IMR-90 (cell line): ENCODE measurements around the gene ZNF469. TPM values are rescaled to one million over a fixed set of nuclear protein-coding genes. Genes with fewer than 3 reads are reported as not detected.

Experiments
- ATAC-seq: fragments of 200-7000 bp; cut with Tn5 transposase; 2 replicates; pipeline ENCODE4 v1.9.1; 2020; ENCODE audit warnings: low read depth, mild to moderate bottlenecking, moderate library complexity
- BruUV-seq: library from RNA; stranded (reverse); fragments of 400-500 nt; replicated peaks from 2 replicates; lab custom pipeline; 2021; lab: Mats Ljungman, UMichigan
- CTCF ChIA-PET: fragments of 300-600 bp; formaldehyde crosslinking; extraction: SDS; loops from one replicate; lab custom pipeline; 2021; ENCODE audit warnings: antibody characterized with exemption; lab: Yijun Ruan, JAX
- POLR2A ChIA-PET: fragments of 300-600 bp; sonication (Branson Sonifier 250); formaldehyde crosslinking; loops from one replicate; lab custom pipeline; 2022; ENCODE audit warnings: antibody characterized with exemption; ENCODE audit not compliant: unreplicated experiment; lab: Charles Lee
- DNase-seq: peaks from one replicate; pipeline ENCODE4 v3.0.0; 2013
- H2AFZ ChIP-seq: replicated peaks from 2 replicates; pipeline ENCODE3; 2013; ENCODE audit warnings: low read length, mild to moderate bottlenecking; ENCODE audit not compliant: poor library complexity
- H2AK5ac ChIP-seq: 2 replicates; pipeline ENCODE4 v1.6.1; 2013; ENCODE audit warnings: low read depth, low read length, inconsistent platforms
- H2AK9ac ChIP-seq: replicated peaks from 2 replicates; pipeline ENCODE3; 2013; ENCODE audit warnings: mild to moderate bottlenecking, low read depth, low read length, moderate library complexity; ENCODE audit not compliant: poor library complexity
- H2BK120ac ChIP-seq: 2 replicates; pipeline ENCODE4 v1.6.1; 2013; ENCODE audit warnings: low read depth, low read length, inconsistent platforms
- H2BK15ac ChIP-seq: 3 replicates; pipeline ENCODE4 v1.6.1; 2013; ENCODE audit warnings: low read depth, low read length, inconsistent platforms
- H2BK20ac ChIP-seq: 2 replicates; pipeline ENCODE4 v1.6.1; 2013; ENCODE audit warnings: low read depth, mild to moderate bottlenecking, inconsistent platforms, low read length, moderate library complexity
- H2BK5ac ChIP-seq: 2 replicates; pipeline ENCODE4 v1.6.1; 2013; ENCODE audit warnings: mild to moderate bottlenecking, low read depth, low read length, inconsistent platforms; ENCODE audit not compliant: poor library complexity, severe bottlenecking
- H3K14ac ChIP-seq: replicated peaks from 2 replicates; pipeline ENCODE4 v1.6.1; 2013; ENCODE audit warnings: low read depth, low read length, inconsistent platforms
- H3K18ac ChIP-seq: 2 replicates; pipeline ENCODE4 v1.6.1; 2013; ENCODE audit warnings: low read depth, low read length, control low read depth
- H3K23ac ChIP-seq: 2 replicates; pipeline ENCODE4 v1.6.1; 2013; ENCODE audit warnings: low read depth, low read length, inconsistent platforms
- H3K27ac ChIP-seq: 2 replicates; pipeline ENCODE4 v1.5.1; 2013; ENCODE audit warnings: mild to moderate bottlenecking, control low read depth, low read length; ENCODE audit not compliant: insufficient read depth
- H3K27me3 ChIP-seq: 2 replicates; pipeline ENCODE4 v1.6.1; 2013; ENCODE audit warnings: low read length; ENCODE audit not compliant: control insufficient read depth, insufficient read depth
- H3K36me3 ChIP-seq: 2 replicates; pipeline ENCODE4 v1.6.1; 2013; ENCODE audit warnings: low read length, mixed read lengths; ENCODE audit not compliant: control insufficient read depth, insufficient read depth
- H3K4ac ChIP-seq: 2 replicates; pipeline ENCODE4 v1.6.1; 2013; ENCODE audit warnings: low read depth, low read length, inconsistent platforms
- H3K4me1 ChIP-seq: 2 replicates; pipeline ENCODE4 v1.6.1; 2013; ENCODE audit warnings: low read length, mixed read lengths; ENCODE audit not compliant: control insufficient read depth, insufficient read depth
- H3K4me2 ChIP-seq: 2 replicates; pipeline ENCODE4 v1.6.1; 2013; ENCODE audit warnings: low read depth, mild to moderate bottlenecking, control low read depth, low read length, moderate library complexity
- H3K4me3 ChIP-seq: 2 replicates; pipeline ENCODE4 v1.5.1; 2013; ENCODE audit warnings: low read depth, mild to moderate bottlenecking, control low read depth, low read length, moderate library complexity; ENCODE audit not compliant: insufficient read depth
- H3K56ac ChIP-seq: 2 replicates; pipeline ENCODE4 v1.6.1; 2013; ENCODE audit warnings: low read length, inconsistent platforms; ENCODE audit not compliant: insufficient read depth; ENCODE audit errors: extremely low read depth
- H3K79me1 ChIP-seq, 2 experiments: 2 replicates each; pipeline ENCODE4 v1.6.1; 2013; ENCODE audit warnings: low read length in 2 of 2, inconsistent platforms in 1 of 2, low read depth in 1 of 2
- H3K9ac ChIP-seq: 2 replicates; pipeline ENCODE4 v1.6.1; 2013; ENCODE audit warnings: low read depth, low read length, control low read depth
- H3K9me1 ChIP-seq: 2 replicates; pipeline ENCODE4 v1.6.1; 2013; ENCODE audit warnings: low read length, inconsistent platforms; ENCODE audit not compliant: insufficient read depth
- H3K9me3 ChIP-seq: 2 replicates; pipeline ENCODE4 v1.6.1; 2013; ENCODE audit warnings: low read length; ENCODE audit not compliant: control insufficient read depth, insufficient read depth
- H4K20me1 ChIP-seq: 2 replicates; pipeline ENCODE4 v1.6.1; 2013; ENCODE audit warnings: low read length, inconsistent platforms; ENCODE audit not compliant: insufficient read depth
- H4K5ac ChIP-seq: 2 replicates; pipeline ENCODE4 v1.6.1; 2013; ENCODE audit warnings: mild to moderate bottlenecking, low read depth, low read length, control low read depth
- H4K8ac ChIP-seq, 2 experiments: 2 replicates each; pipeline ENCODE4 v1.6.1; 2013; ENCODE audit warnings: low read depth in 2 of 2, low read length in 2 of 2, control low read depth in 1 of 2, inconsistent platforms in 1 of 2
- H4K91ac ChIP-seq: 2 replicates; pipeline ENCODE4 v1.6.1; 2013; ENCODE audit warnings: low read depth, low read length, inconsistent platforms; ENCODE audit not compliant: insufficient read depth
- BHLHE40 ChIP-seq: fragments of 150-350 bp; IDR thresholded peaks from 2 replicates; pipeline ENCODE4 v1.6.1; 2016; ENCODE audit warnings: mild to moderate bottlenecking, low read depth, low read length
- CEBPB ChIP-seq: IDR thresholded peaks from 2 replicates; pipeline ENCODE4 v1.6.1; 2012; ENCODE audit warnings: low read depth, low read length, improper control_type of control experiment
- CHD1 ChIP-seq: IDR thresholded peaks from 2 replicates; pipeline ENCODE4 v1.6.1; 2012; ENCODE audit warnings: low read depth, low read length, improper control_type of control experiment
- CTCF ChIP-seq: conservative IDR thresholded peaks from 2 replicates; pipeline ENCODE4 v1.5.1; 2012; ENCODE audit warnings: mild to moderate bottlenecking, low read depth, low read length, improper control_type of control experiment
- FOS ChIP-seq: fragments of 150-350 bp; IDR thresholded peaks from 2 replicates; pipeline ENCODE4 v1.6.1; 2016; ENCODE audit warnings: low read depth, low read length
- MAFK ChIP-seq: IDR thresholded peaks from 2 replicates; pipeline ENCODE4 v1.6.1; 2012; ENCODE audit warnings: low read depth, low read length, improper control_type of control experiment
- MAZ ChIP-seq: IDR thresholded peaks from 2 replicates; pipeline ENCODE4 v1.6.1; 2012; ENCODE audit warnings: low read depth, mild to moderate bottlenecking, low read length, improper control_type of control experiment, moderate library complexity, borderline replicate concordance
- MXI1 ChIP-seq: IDR thresholded peaks from 2 replicates; pipeline ENCODE4 v1.6.1; 2012; ENCODE audit warnings: low read depth, mild to moderate bottlenecking, low read length, moderate library complexity, borderline replicate concordance
- NFE2L2 ChIP-seq: fragments of 150-350 bp; IDR thresholded peaks from 2 replicates; pipeline ENCODE4 v1.6.1; 2016; ENCODE audit warnings: low read depth, mild to moderate bottlenecking, low read length
- POLR2A ChIP-seq: IDR thresholded peaks from 2 replicates; pipeline ENCODE4 v1.6.1; 2012; ENCODE audit warnings: mild to moderate bottlenecking, low read depth, low read length
- RAD21 ChIP-seq: IDR thresholded peaks from 2 replicates; pipeline ENCODE4 v1.6.1; 2012; ENCODE audit warnings: low read length, improper control_type of control experiment
- RCOR1 ChIP-seq: IDR thresholded peaks from 2 replicates; pipeline ENCODE4 v1.6.1; 2012; ENCODE audit warnings: mild to moderate bottlenecking, low read length, improper control_type of control experiment; ENCODE audit not compliant: insufficient replicate concordance
- RFX5 ChIP-seq: IDR thresholded peaks from 2 replicates; pipeline ENCODE4 v1.8.0; 2012; ENCODE audit warnings: low read depth, mild to moderate bottlenecking, low read length, moderate library complexity
- SMC3 ChIP-seq: fragments of 150-350 bp; IDR thresholded peaks from 2 replicates; pipeline ENCODE4 v1.6.1; 2016; ENCODE audit warnings: low read depth, mild to moderate bottlenecking, antibody characterized with exemption, low read length, moderate library complexity
- USF2 ChIP-seq: fragments of 150-350 bp; IDR thresholded peaks from 2 replicates; pipeline ENCODE4 v1.6.1; 2017; ENCODE audit warnings: mild to moderate bottlenecking, antibody characterized with exemption, low read length, low read depth
- WGBS, 2 experiments: methylation state at CpG; one replicate each; pipeline versions ENCODE4 v1.1.5 to v1.1.7; 2013; ENCODE audit warnings: missing lambda C conversion rate in 2 of 2; ENCODE audit not compliant: insufficient read length in 1 of 2; ENCODE audit errors: extremely low coverage in 2 of 2; 5-methylcytosine and 5-hydroxymethylcytosine counted together
- dilution Hi-C: fragments of 300-500 bp; cut with HindIII; formaldehyde crosslinking; loops from one replicate; pipeline ENCODE4 v1.14.3; 2018; ENCODE audit warnings: low sequenced_read_pairs; ENCODE audit not compliant: unreplicated experiment
- in situ Hi-C: fragments of 300-500 bp; cut with MboI; formaldehyde crosslinking; loops from 3 replicates; pipeline ENCODE4 v1.14.3; 2019; ENCODE audit warnings: low sequenced_read_pairs, inconsistent platforms, mixed read lengths
- intact Hi-C: fragments of 100-400 bp; cut with micrococcal nuclease; formaldehyde crosslinking; loops from 2 replicates; pipeline ENCODE4 v1.10.0; 2022
- polyA plus RNA-seq, 3 experiments: library from polyadenylated mRNA; depleted of rRNA; stranded (reverse); fragments of >200 nt; gene quantifications; 2 replicates each; pipeline ENCODE4 v1.2.3, GENCODE V29; 2012; ENCODE audit warnings: low replicate concordance in 1 of 3
- total RNA-seq: library from RNA; depleted of rRNA; stranded (reverse); fragments of >200 nt; gene quantifications from 2 replicates; pipeline ENCODE4 v1.2.3, GENCODE V29; 2012
- TF ChIP-seq, protein P1 (sequence below): fragments of 150-350 bp; IDR thresholded peaks from 2 replicates; pipeline ENCODE4 v1.6.1; 2016; ENCODE audit warnings: low read depth, mild to moderate bottlenecking, low read length, moderate library complexity, borderline replicate concordance

The ZNF469 gene
- total and polyA plus RNA-seq, 2 of the 4 experiments (the other 2 are of a cell fraction) = 1.1 to 13.3 TPM

DNA sequence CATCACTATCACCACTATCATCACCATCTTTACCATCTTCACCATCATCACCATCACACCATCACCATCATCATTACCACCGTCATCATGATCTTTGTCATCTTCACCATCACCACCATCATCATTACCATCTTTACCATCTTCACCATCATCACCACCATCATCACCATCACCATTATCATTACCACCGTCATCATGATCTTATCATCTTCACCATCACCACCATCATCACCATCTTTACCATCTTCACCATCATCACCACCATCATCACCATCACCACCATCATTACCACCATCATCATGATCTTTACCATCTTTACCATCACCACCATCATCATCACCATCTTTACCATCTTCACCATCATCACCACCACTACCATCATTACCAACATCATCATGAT, 10.2 kb upstream of the ZNF469 start:
- BruUV-seq = no TSS peak
- Histone ChIP-seq H4K5ac (no peak overlapping the region), H3K56ac (no peak overlapping the region), H3K9me3 (0 out of 2 replicates have a peak, but pooled peaks cover 3% of the 10 kb centered on the region), H3K18ac (no peak overlapping the region), H4K8ac (no peak overlapping the region), H4K20me1 (no peaks in the 10 kb centered on the region), H2BK20ac (no peak overlapping the region), H3K4me3 (no peak overlapping the region), H2BK5ac (peak overlapping the region; percentile 27), H3K4me1 (no peaks in the 10 kb centered on the region), H3K23ac (no peak overlapping the region), H2BK120ac (no peak overlapping the region), H3K27me3 (no peaks in the 10 kb centered on the region; the same call in 1 of the 2 replicates), H2AK5ac (peak overlapping the region; percentile 24), H3K9ac (no peak overlapping the region), H2AK9ac (no peak overlapping the region), H3K4me2 (no peak overlapping the region), H2BK15ac (no peak overlapping the region), H3K27ac (no peak overlapping the region), H4K91ac (no peak overlapping the region), H3K14ac (no peak overlapping the region), H3K36me3 (no peaks in the 10 kb centered on the region), H3K4ac (no peak overlapping the region), H2AFZ (no peak overlapping the region), H3K79me1 (no peaks in the 10 kb centered on the region), H3K9me1 (peaks cover 3% of the 10 kb centered on the region; the same call in 1 of the 2 replicates)
- WGBS, 2 experiments = 91% methylated on average over 2 of the region's 2 CpGs; no CpG with 5 or more reads in 1 of the 2 experiments
- dilution Hi-C loops (no loop called here), in situ Hi-C loops (no loop called here), intact Hi-C loops (no loop called here)
- ATAC-seq (no peak), DNase-seq (no peak)
- TF ChIP-seq, protein P1, sequence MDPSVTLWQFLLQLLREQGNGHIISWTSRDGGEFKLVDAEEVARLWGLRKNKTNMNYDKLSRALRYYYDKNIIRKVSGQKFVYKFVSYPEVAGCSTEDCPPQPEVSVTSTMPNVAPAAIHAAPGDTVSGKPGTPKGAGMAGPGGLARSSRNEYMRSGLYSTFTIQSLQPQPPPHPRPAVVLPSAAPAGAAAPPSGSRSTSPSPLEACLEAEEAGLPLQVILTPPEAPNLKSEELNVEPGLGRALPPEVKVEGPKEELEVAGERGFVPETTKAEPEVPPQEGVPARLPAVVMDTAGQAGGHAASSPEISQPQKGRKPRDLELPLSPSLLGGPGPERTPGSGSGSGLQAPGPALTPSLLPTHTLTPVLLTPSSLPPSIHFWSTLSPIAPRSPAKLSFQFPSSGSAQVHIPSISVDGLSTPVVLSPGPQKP = no peak
- TF ChIP-seq RFX5 (no peak), POLR2A (no peak), MXI1 (no peak), CTCF (no peak), BHLHE40 (no peak), FOS (no peak), MAFK (no peak), RAD21 (no peak), RCOR1 (no peak), NFE2L2 (no peak), USF2 (no peak), MAZ (no peak), CEBPB (no peak), CHD1 (no peak), SMC3 (no peak)
- CTCF ChIA-PET = no interaction called here
- POLR2A ChIA-PET = no interaction called here
